Activated T-helper 2 cell treated with anti-CD3 and anti-CD28 coated beads, Interferon-gamma antibody, Interleukin-2, Interleukin-4, amounts not matched to agents 10 μg/mL and 5 μg/mL and 100 μg/mL, durations not matched to agents 14 hours and 24 hours and 36 hours (primary cell): ENCODE data around the gene GNB1L. TPM values are rescaled to one million over a fixed set of nuclear protein-coding genes. Genes with fewer than 3 reads are reported as not detected.

Experiments used
- DNase-seq: peaks from one replicate; pipeline ENCODE4 v3.0.0; 2021; ENCODE audit warnings: low spot score
- H3K27ac Mint-ChIP-seq: one replicate; pipeline ENCODE4 v1.8.0; 2021; ENCODE audit warnings: mixed read lengths
- H3K27me3 Mint-ChIP-seq: one replicate; pipeline ENCODE4 v1.8.0; 2021; ENCODE audit warnings: low read depth, mixed read lengths
- H3K36me3 Mint-ChIP-seq: one replicate; pipeline ENCODE4 v1.8.0; 2021; ENCODE audit warnings: low read depth, mixed read lengths
- H3K4me1 Mint-ChIP-seq: one replicate; pipeline ENCODE4 v1.8.0; 2021; ENCODE audit warnings: low read depth, mixed read lengths
- H3K4me3 Mint-ChIP-seq: one replicate; pipeline ENCODE4 v1.8.0; 2021; ENCODE audit warnings: low read depth, mild to moderate bottlenecking, moderate library complexity, mixed read lengths
- H3K9me3 Mint-ChIP-seq: one replicate; pipeline ENCODE4 v1.8.0; 2021; ENCODE audit warnings: mixed read lengths
- intact Hi-C: fragments of 100-400 bp; cut with micrococcal nuclease; formaldehyde crosslinking; loops from one replicate; pipeline ENCODE4 v1.15.1; 2023
- total RNA-seq: library from RNA; stranded (reverse); gene quantifications from 2 replicates; pipeline ENCODE4 v1.2.3, GENCODE V29; 2022

The GNB1L gene
- total RNA-seq, 1 donor from 2014 or later = 14.7 TPM

DNA sequence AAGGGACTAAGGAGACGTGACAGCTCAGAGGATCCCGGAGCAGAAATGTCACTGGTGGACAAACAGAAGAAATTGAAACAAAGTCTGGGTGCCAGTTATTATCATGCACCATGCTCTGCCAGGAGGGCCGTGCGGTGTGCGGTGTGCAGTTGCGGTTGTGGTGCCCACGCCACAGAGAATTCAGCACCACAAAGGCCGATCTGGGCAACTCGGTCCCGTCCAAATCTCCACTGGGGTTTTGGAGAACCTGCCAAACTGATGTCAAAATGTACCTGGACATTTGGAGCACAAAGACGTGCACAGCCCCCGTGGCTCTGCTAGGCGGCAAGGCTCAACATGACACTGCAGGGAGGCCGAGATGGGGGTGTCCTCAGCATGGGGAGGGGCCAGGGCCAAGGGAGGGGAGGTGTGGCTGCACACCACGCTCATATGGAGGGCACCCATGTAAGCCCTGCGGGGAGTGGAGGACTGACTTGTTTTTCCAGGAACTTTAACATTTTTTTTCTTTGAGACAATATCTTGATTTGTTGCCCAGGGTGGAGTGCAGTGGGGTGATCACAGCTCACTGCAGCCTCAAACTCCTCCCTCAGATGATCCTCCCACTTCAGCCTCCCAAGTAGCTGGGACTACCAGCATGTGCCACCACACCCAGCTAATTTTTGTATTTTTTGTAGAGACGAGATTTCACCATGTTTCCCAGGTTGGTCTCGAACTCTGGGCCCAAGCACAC lies 39.4 kb downstream of the GNB1L start:
- Mint-ChIP-seq H3K9me3 (no peaks in the 10 kb centered on the region), H3K4me3 (no peak overlapping the region), H3K4me1 (no peaks in the 10 kb centered on the region), H3K27ac (no peak overlapping the region), H3K36me3 (no peaks in the 10 kb centered on the region), H3K27me3 (no peaks in the 10 kb centered on the region)
- DNase-seq = no peak
- intact Hi-C loops = no loop called here

DNA sequence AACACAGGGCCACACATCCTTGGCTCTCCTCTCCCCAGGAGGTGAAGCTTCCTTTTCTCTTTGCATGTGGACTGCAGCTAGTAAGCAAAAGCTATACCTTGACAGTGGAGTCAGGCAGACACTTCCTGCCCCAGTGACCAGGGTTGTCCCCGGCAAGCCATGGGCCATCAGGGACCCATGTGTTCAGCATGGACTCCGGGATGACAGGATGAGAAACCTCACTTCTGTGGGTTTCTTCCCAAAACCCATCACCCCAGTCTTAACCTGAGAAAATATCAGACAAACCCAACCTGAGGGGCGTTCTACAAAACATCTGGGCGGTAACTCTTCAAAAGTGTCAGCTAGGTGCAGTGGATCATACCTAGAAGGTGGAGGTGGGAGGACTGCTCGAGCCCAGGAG lies 40.2 kb downstream of the GNB1L start:
- Mint-ChIP-seq H3K4me3 (no peak overlapping the region), H3K9me3 (no peaks in the 10 kb centered on the region)

DNA sequence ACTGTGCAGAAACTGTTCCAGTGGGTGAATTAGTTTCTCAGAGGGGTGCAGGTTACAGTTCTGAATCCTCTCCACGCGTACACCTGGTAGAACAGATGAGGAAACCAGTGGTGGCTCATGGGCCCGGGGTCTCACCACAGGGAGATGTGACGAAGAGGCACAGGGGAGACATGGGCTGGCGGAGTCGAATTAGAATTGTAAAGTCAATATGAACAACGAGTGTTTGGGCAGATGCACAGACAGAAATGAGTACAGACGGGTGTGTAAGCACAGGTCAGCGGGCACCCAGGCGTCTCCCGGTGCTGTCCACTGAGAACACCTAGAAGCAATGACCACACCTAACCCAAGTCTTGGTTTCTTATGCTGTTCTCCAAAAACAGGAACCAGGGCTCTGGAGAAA lies 41.8 kb downstream of the GNB1L start:
- Mint-ChIP-seq H3K27ac (no peak overlapping the region), H3K4me3 (no peak overlapping the region), H3K27me3 (no peaks in the 10 kb centered on the region), H3K36me3 (no peaks in the 10 kb centered on the region), H3K9me3 (no peaks in the 10 kb centered on the region), H3K4me1 (no peaks in the 10 kb centered on the region)
- DNase-seq = no peak
- intact Hi-C loops = no loop called here

More for the DNA sequence above, 40.2 kb downstream of the GNB1L start:
- Mint-ChIP-seq H3K36me3 (no peaks in the 10 kb centered on the region), H3K27ac (no peak overlapping the region), H3K27me3 (no peaks in the 10 kb centered on the region), H3K4me1 (no peaks in the 10 kb centered on the region)
- DNase-seq = no peak
- intact Hi-C loops = no loop called here

DNA sequence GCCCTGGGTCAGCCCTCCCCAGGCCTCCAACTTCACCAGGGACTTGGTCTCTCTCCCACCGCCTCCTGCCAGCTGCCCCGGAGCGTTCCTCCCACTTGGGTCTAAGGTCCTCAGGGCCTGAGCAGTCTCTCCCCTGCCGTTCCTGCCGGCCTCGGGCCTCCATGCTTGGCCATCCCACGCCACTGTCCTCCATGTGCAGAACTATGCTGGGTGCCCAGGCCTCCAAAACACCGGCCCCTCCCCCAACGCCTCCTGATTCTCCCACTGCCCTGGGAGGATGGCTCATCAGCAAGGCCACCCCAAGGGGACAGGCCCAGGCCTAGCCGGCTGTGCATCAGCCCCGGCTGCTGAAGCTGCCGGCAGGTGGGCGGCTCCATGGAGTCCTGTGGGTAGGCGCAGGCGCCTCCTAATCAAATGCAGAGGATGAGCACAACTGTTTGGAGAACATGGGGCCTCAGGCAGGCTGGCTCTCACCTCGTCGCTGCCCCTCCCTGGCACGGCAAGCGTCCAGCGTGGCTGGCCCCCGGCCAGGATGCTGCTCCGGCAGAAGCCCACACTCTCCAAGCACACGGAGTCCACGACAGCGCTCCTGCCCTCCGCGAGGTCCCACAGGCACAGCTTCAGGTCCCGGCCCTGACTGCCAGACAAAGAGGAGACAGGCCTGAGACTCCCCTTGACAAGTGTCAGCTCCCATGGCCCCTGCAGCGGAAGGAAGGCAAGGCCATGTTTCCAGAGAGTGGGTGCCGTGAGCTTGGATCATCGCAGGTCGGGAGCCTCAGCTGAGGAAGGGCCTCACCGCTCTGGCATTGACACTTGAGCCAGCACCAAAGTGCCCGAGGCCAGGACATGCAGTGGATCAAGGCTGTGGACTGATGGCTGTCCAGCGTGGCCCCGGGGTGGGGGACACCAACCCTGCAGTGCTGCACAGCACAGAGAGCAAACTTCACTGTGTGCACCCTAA lies 42.6 kb downstream of the GNB1L start:
- H3K4me1 Mint-ChIP-seq = no peaks in the 10 kb centered on the region
- H3K36me3 Mint-ChIP-seq = no peaks in the 10 kb centered on the region
- no peaks in the 10 kb centered on the region for H3K9me3 Mint-ChIP-seq
- no peak overlapping the region for H3K27ac Mint-ChIP-seq
- no peak for DNase-seq
- H3K4me3 Mint-ChIP-seq = no peak overlapping the region
- intact Hi-C loops = no loop called here
- no peaks in the 10 kb centered on the region for H3K27me3 Mint-ChIP-seq

DNA sequence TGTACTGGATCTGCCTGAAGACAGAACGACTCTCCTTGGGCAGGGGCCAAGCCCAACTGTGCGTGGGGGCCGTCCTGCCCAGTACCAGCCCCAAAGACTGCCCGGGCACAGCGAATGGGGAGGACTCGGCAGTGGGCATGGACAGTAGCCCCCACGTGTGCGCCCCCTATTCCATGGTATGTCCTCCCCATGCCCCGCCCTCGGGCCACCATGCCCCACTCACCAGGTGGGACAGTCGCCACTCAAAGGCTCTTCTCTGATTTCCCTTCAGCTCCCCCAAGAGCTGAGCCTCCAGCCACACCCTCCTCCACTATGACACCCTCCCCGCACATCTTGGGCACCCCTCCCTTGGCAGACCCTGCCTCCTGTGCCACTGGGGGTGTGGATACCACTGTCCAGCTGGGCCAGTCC lies 43.5 kb downstream of the GNB1L start:
- no peaks in the 10 kb centered on the region for H3K36me3 Mint-ChIP-seq
- no peak for DNase-seq
- H3K27ac Mint-ChIP-seq = no peak overlapping the region
- no peak overlapping the region for H3K4me3 Mint-ChIP-seq
- no peaks in the 10 kb centered on the region for H3K9me3 Mint-ChIP-seq
- peaks cover 4% of the 10 kb centered on the region for H3K4me1 Mint-ChIP-seq
- H3K27me3 Mint-ChIP-seq = no peaks in the 10 kb centered on the region
- intact Hi-C loops = no loop called here

DNA sequence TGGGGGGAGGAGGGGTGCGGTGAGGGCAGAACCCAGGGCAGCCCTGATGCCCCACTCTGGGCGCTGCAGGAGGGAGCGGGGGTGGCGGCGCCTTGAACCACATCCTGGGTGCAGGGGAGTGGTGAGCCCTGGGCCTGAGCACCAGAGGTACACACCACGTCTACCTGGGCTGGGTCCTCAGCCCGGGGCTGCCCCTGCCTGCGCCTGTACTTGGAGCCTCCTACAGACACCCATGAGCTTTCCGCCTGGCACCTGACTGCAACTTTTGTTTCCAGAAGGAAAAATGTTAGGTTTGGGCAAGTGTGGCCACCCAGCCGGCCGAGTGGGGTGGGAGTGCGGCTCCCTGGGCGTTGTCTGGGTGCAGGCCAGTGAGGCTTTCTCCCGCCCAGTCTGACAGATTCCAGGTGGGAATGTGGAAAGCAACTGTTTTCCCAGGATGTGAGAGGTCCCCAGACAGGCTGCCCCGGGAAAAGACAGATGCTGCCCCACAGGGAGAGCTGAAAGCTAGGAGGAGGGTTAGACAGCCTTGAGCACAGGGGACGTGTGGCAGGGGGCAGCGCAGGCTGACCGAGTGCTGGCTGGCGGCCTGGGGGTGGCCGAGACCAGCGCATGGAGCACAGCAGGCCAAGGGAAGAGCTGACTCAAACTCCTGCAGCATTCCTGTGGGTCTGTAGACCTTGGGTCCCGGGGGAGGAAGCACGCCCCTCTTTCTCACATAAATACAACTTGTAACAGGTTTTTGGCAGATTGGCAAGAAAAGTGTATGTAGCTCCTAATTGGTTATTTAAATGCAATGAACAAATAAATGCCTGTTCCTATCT lies 44.1 kb downstream of the GNB1L start:
- no peak for DNase-seq
- Mint-ChIP-seq H3K4me3 (no peak overlapping the region), H3K4me1 (peaks cover 4% of the 10 kb centered on the region), H3K27ac (no peak overlapping the region), H3K36me3 (no peaks in the 10 kb centered on the region), H3K9me3 (no peaks in the 10 kb centered on the region), H3K27me3 (no peaks in the 10 kb centered on the region)
- intact Hi-C loops = no loop called here

DNA sequence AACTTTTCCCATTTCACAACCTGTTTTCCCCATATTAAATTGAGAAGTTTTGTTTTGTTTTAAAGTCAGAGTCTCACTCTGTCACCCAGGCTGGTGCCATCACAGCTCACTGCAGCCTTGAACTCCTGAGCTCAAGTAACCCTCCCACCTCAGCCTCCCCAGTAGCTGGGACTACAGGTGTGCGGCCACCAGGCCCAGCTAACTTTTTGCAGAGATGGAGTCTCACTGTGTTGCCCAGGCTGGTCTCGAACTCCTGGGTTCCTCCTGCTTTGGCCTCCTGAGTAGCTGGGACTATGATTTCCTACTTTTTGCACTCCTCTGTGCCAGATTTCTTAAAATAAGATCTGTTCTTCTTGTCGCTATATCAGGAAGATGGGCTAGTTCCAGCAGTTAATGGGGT lies 44.9 kb downstream of the GNB1L start:
- H3K36me3 Mint-ChIP-seq = no peaks in the 10 kb centered on the region
- H3K27ac Mint-ChIP-seq = no peak overlapping the region
- no peak overlapping the region for H3K4me3 Mint-ChIP-seq
- H3K9me3 Mint-ChIP-seq = no peaks in the 10 kb centered on the region
- DNase-seq = no peak
- no peaks in the 10 kb centered on the region for H3K27me3 Mint-ChIP-seq
- intact Hi-C loops = no loop called here
- H3K4me1 Mint-ChIP-seq = peaks cover 4% of the 10 kb centered on the region

DNA sequence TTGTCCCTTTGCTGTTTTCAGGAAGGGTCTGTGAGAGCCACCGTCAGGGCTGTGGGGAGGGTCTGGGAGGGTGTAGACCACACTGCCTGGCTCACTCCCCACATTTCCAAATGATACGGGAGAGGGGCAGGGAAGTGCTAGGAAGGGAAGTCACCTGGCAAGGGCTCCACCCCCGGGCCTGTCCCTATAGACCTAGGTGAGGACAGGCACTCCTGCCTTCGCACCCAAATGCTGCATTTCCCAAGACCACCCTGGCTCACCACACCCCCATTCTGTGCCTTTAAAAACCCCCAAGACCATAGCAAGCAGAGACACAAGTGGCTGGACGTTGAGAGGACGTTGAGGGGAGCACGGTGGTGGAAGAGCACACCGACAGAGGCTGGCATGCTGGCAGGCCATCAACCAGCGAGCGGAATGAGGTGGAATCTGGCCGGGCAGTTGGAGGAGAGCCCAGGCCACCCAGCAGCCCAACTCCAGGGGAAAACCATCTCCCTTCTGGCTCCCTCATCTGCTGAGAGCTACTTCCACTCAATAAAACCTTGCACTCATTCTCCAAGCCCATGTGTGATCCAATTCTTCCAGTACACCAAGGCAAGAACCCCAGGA lies 45.7 kb downstream of the GNB1L start:
- intact Hi-C loops = no loop called here
- H3K4me3 Mint-ChIP-seq = no peak overlapping the region
- H3K4me1 Mint-ChIP-seq = peaks cover 4% of the 10 kb centered on the region
- H3K27ac Mint-ChIP-seq = no peak overlapping the region
- no peak for DNase-seq
- H3K27me3 Mint-ChIP-seq = no peaks in the 10 kb centered on the region
- no peaks in the 10 kb centered on the region for H3K9me3 Mint-ChIP-seq
- no peaks in the 10 kb centered on the region for H3K36me3 Mint-ChIP-seq

DNA sequence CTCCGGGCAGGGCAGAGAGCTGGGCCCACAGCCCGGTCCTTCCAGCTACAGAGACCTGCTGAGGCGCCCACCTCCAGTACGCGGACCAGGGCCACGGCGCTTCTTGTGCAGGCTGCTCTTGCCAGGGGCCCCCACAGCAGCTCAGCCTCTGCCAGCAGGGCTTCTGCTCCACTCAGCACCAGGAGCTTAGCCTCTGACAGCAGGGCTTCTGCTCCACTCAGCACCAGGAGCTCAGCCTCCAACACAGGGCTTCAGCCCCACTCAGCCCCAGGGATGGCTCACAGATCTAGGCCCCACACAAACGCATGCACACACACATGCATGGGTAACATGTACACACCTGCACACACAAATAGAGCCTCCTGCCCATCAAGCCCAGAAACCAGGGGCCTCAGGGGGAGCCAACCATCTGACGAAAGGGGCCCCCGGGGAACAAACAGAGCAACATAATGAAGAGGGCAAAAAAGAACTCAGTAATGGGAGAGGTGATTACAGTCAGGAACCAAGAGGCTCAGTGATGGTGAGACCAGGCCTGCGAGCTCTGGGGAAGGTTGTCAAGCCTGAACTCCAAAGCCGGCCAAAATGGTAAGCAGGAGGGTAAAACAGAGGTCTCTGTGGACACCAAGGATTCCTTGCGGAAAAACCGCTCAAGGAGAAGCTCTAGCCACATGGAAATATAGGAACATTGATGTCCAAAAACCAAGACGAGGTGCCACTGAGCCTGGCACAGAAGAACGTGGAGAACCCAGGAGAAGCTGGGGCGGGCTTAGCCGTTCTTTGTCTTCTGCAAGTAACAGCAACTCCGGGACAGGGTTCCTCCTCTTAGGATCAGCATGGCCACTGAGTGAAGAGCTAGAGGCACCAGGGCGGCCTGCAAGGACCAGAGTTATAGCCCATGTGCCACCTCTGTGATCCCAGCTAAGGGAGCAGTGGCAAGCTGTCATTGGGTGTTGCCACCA lies 46.5 kb downstream of the GNB1L start:
- peaks cover 4% of the 10 kb centered on the region for H3K4me1 Mint-ChIP-seq
- no peaks in the 10 kb centered on the region for H3K36me3 Mint-ChIP-seq

DNA sequence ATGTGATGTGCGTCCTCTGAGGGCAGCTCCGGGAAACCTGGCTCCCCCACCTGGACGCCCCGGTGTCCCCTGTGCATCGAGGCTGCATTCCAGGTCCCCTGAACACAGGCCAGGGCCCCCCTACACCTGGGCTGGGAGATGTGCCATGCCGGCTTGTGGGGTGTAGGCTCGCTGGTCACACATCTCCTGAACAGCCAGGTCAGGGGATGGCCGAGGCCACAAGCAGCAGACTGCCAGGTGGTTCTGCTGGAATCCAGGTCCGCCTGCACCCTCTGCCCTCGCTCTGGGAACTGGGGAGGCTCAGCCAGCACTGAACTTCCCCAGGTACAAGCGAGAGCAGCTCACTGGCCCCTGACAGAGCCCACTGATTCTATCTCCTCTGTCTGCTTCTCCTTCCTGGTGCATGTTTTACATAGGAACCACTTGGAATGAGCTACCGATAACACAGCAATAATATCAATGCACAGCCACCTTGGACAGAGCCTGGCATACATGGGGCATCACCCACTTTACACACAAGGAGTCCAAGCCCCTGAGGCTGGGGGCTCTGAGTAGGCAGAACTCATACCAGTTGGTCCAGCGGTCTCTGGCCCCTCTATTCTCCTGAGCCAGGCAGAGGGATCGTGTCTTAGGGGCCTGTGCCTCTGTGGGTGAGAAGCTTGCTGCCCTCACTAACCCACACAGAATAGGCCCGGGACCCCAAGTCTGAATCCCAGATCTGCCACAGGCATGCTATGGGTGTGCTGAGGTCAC lies 47.3 kb downstream of the GNB1L start:
- Mint-ChIP-seq H3K27me3 (no peaks in the 10 kb centered on the region), H3K4me3 (no peak overlapping the region), H3K36me3 (no peaks in the 10 kb centered on the region), H3K9me3 (no peaks in the 10 kb centered on the region), H3K27ac (no peak overlapping the region), H3K4me1 (peaks cover 4% of the 10 kb centered on the region)
- DNase-seq = no peak
- intact Hi-C loops = no loop called here

More for the DNA sequence above, 46.5 kb downstream of the GNB1L start:
- intact Hi-C loops = no loop called here
- DNase-seq = no peak
- no peak overlapping the region for H3K4me3 Mint-ChIP-seq
- H3K27ac Mint-ChIP-seq = no peak overlapping the region
- no peaks in the 10 kb centered on the region for H3K27me3 Mint-ChIP-seq
- H3K9me3 Mint-ChIP-seq = no peaks in the 10 kb centered on the region
